ENCODE measurements around the gene GLIS1. TPM values are rescaled to one million over a fixed set of nuclear protein-coding genes. Genes with fewer than 3 reads are reported as not detected.

The GLIS1 gene
- total RNA-seq, 1 donor from 2014 or later = 0.07 TPM

- DNase-seq (ENCODE audit: low read depth) (no peak), FAIRE-seq (no peak)
- Histone ChIP-seq H3K4me2 (ENCODE audit: low read length) (no peak overlapping the region), H3K27me3 (ENCODE audit: insufficient read depth, low read length) (no peaks in the 10 kb centered on the region), H2AFZ (ENCODE audit: low read depth, low read length) (no peak overlapping the region), H3K4me3 (ENCODE audit: insufficient read depth, low read depth, low read length) (no peak overlapping the region), H3K36me3 (ENCODE audit: insufficient read depth, low read length) (no peaks in the 10 kb centered on the region), H3K27ac (ENCODE audit: low read depth, low read length) (no peak overlapping the region), H3K4me1 (ENCODE audit: insufficient read depth, low read length) (peaks cover 11% of the 10 kb centered on the region), H3K79me2 (ENCODE audit: insufficient read depth, low read length) (peaks cover 76% of the 10 kb centered on the region), H4K20me1 (ENCODE audit: insufficient read depth, low read length) (peaks cover 94% of the 10 kb centered on the region), H3K9me3 (ENCODE audit: insufficient read depth, low read depth, low read length) (no peaks in the 10 kb centered on the region), H3K9ac (ENCODE audit: low read length) (no peak overlapping the region)
- Mint-ChIP-seq H3K4me1 (ENCODE audit: low read depth, unreplicated experiment) (no peaks in the 10 kb centered on the region), H3K27me3 (ENCODE audit: low read depth, unreplicated experiment) (peaks cover 31% of the 10 kb centered on the region), H3K9me3 (ENCODE audit: unreplicated experiment) (peaks cover 2% of the 10 kb centered on the region), H3K4me3 (ENCODE audit: unreplicated experiment) (no peak overlapping the region), H3K27ac (ENCODE audit: unreplicated experiment) (no peak overlapping the region), H3K36me3 (ENCODE audit: low read depth, unreplicated experiment) (no peaks in the 10 kb centered on the region)
- TF ChIP-seq EZH2 (IDR thresholded peaks at IDR 0.05; ENCODE audit: insufficient read depth, low read length) (no peak), CTCF (IDR thresholded peaks at IDR 0.05; ENCODE audit: insufficient read depth, low read depth, low read length) (no peak)
Measured at GRCh38 chr1:53642607-53643006, 96.4 kb downstream of the GLIS1 start.

GRCh38 chr1:53642215-53642555, 96.8 kb downstream of the GLIS1 start:
- Histone ChIP-seq H3K9ac (ENCODE audit: low read length) (no peak overlapping the region), H4K20me1 (ENCODE audit: insufficient read depth, low read length) (peaks cover 96% of the 10 kb centered on the region), H3K36me3 (ENCODE audit: insufficient read depth, low read length) (no peaks in the 10 kb centered on the region), H3K27me3 (ENCODE audit: insufficient read depth, low read length) (no peaks in the 10 kb centered on the region), H3K79me2 (ENCODE audit: insufficient read depth, low read length) (peaks cover 79% of the 10 kb centered on the region), H2AFZ (ENCODE audit: low read depth, low read length) (no peak overlapping the region), H3K4me1 (ENCODE audit: insufficient read depth, low read length) (peaks cover 11% of the 10 kb centered on the region), H3K4me3 (ENCODE audit: insufficient read depth, low read depth, low read length) (no peak overlapping the region), H3K4me2 (ENCODE audit: low read length) (no peak overlapping the region), H3K9me3 (ENCODE audit: insufficient read depth, low read depth, low read length) (no peaks in the 10 kb centered on the region), H3K27ac (ENCODE audit: low read depth, low read length) (no peak overlapping the region)
- peaks cover 30% of the 10 kb centered on the region for H3K27me3 Mint-ChIP-seq (ENCODE audit: low read depth, unreplicated experiment)
- peaks cover 2% of the 10 kb centered on the region for H3K9me3 Mint-ChIP-seq (ENCODE audit: unreplicated experiment)
- no peak overlapping the region for H3K4me3 Mint-ChIP-seq (ENCODE audit: unreplicated experiment)
- DNase-seq (ENCODE audit: low read depth) (no peak), FAIRE-seq (no peak)
- no peaks in the 10 kb centered on the region for H3K36me3 Mint-ChIP-seq (ENCODE audit: low read depth, unreplicated experiment)
- TF ChIP-seq EZH2 (IDR thresholded peaks at IDR 0.05; ENCODE audit: insufficient read depth, low read length) (no peak), CTCF (IDR thresholded peaks at IDR 0.05; ENCODE audit: insufficient read depth, low read depth, low read length) (no peak)
- H3K4me1 Mint-ChIP-seq (ENCODE audit: low read depth, unreplicated experiment) = no peaks in the 10 kb centered on the region
- H3K27ac Mint-ChIP-seq (ENCODE audit: unreplicated experiment) = no peak overlapping the region

DNA sequence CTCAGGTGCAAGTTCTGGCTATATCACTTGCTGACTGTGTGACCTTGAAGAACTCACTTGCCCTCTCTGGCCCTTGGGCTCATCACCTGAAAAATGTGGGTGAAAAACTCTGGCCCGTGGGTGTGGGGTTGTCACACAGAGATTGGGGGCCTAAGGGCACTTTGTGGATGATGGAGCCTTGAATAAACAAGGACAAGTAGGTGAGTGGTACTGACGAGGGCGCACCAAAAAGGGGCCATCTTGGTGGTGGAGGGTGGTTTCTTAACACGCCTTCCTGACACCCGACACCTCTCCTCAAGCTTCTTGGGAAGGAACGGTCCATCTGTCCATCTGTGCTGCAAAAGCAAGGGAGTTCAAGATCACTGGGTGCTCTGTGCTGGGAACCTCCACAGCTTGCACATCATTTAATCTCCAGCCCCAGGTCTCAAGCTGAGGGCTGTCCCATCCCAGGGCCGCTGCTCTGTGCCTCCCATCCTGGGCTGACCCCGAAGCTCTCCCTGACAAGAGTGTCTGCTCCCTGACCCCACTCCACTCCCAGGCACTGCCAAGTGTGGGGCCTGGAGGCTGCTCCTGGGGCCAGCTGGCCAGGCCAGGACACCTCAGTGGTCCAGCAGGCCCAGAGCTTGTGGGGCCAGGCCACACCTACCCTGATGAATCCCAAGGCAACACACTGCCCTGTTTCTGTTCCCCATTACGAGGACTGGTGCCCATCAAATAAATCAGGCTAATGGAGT, 97.3 kb downstream of the GLIS1 start:
- peaks cover 96% of the 10 kb centered on the region for H4K20me1 ChIP-seq (ENCODE audit: insufficient read depth, low read length)
- H3K79me2 ChIP-seq (ENCODE audit: insufficient read depth, low read length) = peaks cover 84% of the 10 kb centered on the region
- H3K4me1 ChIP-seq (ENCODE audit: insufficient read depth, low read length) = peaks cover 11% of the 10 kb centered on the region
- no peak for TF ChIP-seq CTCF (IDR thresholded peaks at IDR 0.05; ENCODE audit: insufficient read depth, low read depth, low read length)
- TF ChIP-seq EZH2 (IDR thresholded peaks at IDR 0.05; ENCODE audit: insufficient read depth, low read length) = no peak
- Mint-ChIP-seq H3K36me3 (ENCODE audit: low read depth, unreplicated experiment) (no peaks in the 10 kb centered on the region), H3K9me3 (ENCODE audit: unreplicated experiment) (peaks cover 2% of the 10 kb centered on the region), H3K27ac (ENCODE audit: unreplicated experiment) (no peak overlapping the region), H3K4me3 (ENCODE audit: unreplicated experiment) (no peak overlapping the region), H3K4me1 (ENCODE audit: low read depth, unreplicated experiment) (no peaks in the 10 kb centered on the region), H3K27me3 (ENCODE audit: low read depth, unreplicated experiment) (peaks cover 33% of the 10 kb centered on the region)
- H3K9ac ChIP-seq (ENCODE audit: low read length) = no peak overlapping the region
- H3K27me3 ChIP-seq (ENCODE audit: insufficient read depth, low read length) = no peaks in the 10 kb centered on the region
- no peaks in the 10 kb centered on the region for H3K36me3 ChIP-seq (ENCODE audit: insufficient read depth, low read length)
- H2AFZ ChIP-seq (ENCODE audit: low read depth, low read length) = no peak overlapping the region
- no peak overlapping the region for H3K4me2 ChIP-seq (ENCODE audit: low read length)
- no peak overlapping the region for H3K4me3 ChIP-seq (ENCODE audit: insufficient read depth, low read depth, low read length)
- H3K9me3 ChIP-seq (ENCODE audit: insufficient read depth, low read depth, low read length) = no peaks in the 10 kb centered on the region
- FAIRE-seq (no peak), DNase-seq (ENCODE audit: low read depth) (no peak)
- H3K27ac ChIP-seq (ENCODE audit: low read depth, low read length) = no peak overlapping the region
